ENCODE measurements around the gene MRPS22.

DNA sequence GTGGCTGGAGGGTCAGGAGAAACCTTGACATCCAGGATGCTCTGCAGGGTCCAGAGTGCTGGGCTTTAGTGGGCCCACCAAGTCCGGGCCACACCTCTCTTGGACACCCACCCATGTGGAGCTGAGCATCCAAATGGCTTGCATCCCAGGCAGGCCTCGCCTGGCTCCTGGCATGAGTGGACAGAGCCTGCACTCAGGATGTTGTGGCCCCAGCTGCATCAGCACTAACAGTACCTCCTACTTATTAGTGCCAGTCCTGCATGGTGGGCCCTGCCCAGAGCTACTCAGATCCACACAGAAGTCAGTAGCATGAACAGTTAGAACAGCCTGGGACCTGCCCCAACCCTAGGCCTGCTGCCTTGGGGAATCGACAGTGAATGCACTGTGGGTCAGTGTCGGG lies 42.2 kb upstream of the MRPS22 start:
- TF ChIP-seq, protein P1, sequence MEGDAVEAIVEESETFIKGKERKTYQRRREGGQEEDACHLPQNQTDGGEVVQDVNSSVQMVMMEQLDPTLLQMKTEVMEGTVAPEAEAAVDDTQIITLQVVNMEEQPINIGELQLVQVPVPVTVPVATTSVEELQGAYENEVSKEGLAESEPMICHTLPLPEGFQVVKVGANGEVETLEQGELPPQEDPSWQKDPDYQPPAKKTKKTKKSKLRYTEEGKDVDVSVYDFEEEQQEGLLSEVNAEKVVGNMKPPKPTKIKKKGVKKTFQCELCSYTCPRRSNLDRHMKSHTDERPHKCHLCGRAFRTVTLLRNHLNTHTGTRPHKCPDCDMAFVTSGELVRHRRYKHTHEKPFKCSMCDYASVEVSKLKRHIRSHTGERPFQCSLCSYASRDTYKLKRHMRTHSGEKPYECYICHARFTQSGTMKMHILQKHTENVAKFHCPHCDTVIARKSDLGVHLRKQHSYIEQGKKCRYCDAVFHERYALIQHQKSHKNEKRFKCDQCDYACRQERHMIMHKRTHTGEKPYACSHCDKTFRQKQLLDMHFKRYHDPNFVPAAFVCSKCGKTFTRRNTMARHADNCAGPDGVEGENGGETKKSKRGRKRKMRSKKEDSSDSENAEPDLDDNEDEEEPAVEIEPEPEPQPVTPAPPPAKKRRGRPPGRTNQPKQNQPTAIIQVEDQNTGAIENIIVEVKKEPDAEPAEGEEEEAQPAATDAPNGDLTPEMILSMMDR (IDR thresholded peaks at IDR 0.05): no peak
- TF ChIP-seq POLR2A (IDR thresholded peaks at IDR 0.05) (no peak), POLR2AphosphoS5 (IDR thresholded peaks at IDR 0.05) (no peak)
